SKM-1 treated with dmso at 0.1 percent for 144 hours (cell line): ENCODE results near the gene TGFA.

Source experiments
- DNase-seq: peaks from one replicate; lab custom pipeline; 2025; ENCODE audit not compliant: unreplicated experiment; lab: John Stamatoyannopoulos, UW

The TGFA gene

DNA sequence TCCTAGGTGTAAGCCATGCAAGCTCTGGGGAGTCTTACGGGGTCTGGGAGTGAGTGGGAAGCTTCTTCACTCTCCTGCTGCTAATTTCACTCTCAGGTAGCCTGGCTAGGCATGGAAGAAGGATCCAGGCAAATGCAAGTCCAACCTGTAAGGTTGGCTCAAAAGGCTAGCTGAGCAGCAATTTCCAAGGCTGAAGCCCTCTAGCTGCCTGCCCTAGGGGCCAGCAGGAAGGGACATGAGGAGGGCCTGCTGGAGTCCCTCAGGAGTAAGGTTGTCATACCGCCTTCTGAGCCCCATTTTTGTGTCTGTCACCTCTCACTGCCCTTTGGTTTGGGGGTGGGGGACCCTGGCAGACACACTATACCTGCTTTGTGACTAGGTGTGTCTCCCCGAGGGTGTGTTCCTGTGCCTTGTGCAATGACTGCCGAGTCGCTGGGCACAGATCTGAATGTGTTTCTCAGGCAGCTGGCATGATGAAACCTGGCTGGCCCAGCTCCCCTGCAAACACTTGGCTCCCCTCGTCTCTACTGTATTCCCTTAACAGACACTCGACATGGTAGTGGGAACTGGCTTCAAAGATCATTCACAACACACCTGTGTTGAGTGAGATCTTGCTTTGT lies 127.8 kb downstream of the TGFA start:
- no peak for DNase-seq

DNA sequence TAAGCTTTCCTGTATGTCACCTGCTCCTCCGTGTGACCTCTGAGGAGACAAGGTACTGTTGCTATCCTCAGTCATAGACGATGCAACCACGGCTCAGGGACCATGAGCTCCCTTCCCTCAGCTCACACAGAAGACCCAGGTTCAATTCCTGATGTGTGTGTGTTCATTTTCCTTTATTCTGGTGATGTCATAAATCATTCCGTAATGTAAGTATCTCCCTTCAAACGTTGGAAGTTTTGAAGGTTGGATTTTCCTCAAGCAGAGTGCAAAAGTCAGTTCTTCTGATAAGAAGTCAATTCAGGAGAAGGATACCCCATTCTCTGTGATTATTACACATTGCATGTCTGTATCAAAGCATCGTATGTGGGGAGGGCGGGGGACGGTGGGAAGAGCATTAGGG lies 132.9 kb downstream of the TGFA start:
- DNase-seq: no peak

GRCh38 chr2:70420143-70420542 lies 133.5 kb downstream of the TGFA start:
- DNase-seq: no peak

DNA sequence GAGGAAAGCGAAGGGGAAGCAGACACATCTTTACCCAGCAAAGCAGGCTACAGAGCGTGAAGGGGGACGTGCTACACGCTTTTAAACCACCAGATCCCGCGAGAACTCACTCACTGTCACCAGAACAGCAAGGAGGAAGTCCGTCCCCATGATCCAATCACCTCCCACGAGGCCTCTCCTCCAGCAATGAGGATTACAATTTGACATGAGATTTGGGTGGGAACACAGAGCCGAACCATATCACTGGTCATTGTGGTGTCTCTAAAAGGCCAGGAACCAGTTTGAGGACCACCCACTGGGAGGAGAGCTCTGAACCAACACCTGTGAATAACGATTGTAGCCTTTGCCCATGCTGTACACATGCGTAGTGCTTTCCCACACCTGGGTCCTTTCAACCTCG lies 135.1 kb downstream of the TGFA start:
- DNase-seq: no peak

DNA sequence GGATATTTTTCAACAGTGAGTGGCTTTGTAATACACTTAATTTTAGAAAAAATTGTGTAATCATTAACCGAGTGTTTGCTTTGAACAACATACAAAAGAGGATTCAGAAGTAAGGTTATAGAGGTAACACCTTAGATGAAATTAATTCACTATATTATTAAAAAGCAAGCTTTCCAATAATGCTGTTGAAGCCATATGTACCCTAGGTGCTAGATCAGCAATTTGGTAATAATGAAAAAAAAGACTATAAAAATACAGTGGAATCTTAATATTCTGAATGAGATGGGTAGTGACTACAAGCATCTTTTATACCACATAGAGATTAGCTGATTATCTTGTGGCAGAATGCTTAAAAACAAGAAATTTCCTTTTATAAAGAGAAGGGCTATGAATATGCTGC lies 136.6 kb downstream of the TGFA start:
- DNase-seq: no peak

GRCh38 chr2:70412294-70413070 lies 141.1 kb downstream of the TGFA start:
- DNase-seq: no peak

GRCh38 chr2:70411483-70412125 lies 142.0 kb downstream of the TGFA start:
- no peak for DNase-seq

DNA sequence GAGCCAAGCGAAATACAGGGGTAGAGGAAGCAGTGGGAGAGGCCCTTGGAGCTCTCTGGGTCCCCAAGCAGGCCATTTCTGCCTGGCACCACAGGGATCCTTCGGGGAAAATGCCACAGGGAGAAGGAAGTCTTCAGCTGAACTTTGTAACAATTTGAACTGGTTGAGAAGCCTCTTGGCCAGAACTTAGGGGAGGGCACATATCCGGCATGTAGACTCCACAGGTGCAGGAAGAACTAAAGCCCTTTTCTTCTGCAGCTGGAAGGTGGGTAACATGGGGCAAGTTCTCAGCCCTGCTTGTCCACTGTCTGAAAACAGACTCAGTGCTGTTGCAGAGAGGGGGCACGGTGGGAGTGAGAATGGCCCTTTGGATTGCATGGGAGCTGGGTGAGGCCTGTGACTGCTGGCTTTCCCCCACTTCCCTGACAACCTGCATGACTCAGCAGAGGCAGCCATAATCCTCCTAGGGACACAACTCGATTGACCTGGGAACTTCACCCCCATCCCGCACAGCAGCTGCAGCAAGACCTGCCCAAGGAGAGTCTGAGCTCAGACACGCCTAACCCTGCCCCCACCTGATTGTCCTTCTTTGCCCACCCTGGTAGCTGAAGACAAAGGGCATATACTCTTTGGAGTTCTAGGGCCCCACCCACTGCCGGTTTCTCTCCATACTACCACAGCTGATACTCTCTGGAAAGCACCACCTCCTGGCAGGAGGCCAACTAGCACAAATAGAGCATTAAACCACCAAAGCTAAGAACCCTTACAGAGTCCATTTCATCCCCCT lies 150.2 kb downstream of the TGFA start:
- DNase-seq: no peak

DNA sequence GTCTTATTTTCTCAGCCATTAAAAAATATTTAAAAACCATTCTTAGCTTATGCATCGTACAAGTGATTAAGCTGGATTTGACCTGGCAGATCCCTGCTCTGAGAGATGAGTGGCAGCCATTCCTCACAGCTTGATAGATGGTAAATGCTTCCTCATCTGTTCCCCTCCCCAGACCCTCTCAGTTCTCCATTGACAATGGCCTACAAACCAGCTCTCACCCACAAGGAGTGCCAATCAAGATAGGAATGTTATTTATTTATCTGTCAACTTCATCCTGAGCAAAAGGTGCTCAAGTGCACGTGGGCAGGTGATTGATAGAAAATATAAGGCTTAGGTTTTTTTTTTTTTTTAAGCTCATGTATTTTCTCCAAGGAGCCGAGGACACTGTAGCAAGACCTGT lies 153.1 kb downstream of the TGFA start:
- no peak for DNase-seq

DNA sequence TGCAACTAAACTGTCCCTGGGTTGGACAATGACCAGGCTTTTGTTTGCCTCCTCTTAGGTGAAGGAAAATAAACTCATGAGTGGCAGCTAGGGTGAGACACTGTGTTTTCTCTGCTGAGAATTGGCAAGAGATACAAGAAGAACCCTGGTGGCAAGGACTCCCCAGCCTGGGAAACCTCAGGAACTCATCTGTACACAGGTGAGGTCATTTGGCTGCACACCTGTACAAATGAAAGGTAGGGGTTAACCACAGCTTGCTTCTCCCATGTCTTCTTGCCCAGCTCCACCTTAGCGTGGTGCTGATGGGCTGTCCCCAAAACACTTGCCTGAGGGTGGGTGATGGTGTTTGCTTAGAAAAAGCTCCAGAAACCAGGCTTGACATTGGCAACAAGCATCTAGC lies 154.6 kb downstream of the TGFA start:
- DNase-seq: no peak
